GM18909 (cell line): Measurements from ENCODE around the gene POU2AF2.
A peak's percentile ranks its signal among the peaks of the same experiment; 100 is the strongest.
"Not testable (repeated sequence)": the region's sequence is repeated elsewhere in the genome, so short reads cannot be mapped to it uniquely, and the experiment has no call there.

Source experiments
- ATAC-seq: cut with Tn5 transposase; IDR thresholded peaks from one replicate; pipeline ENCODE4 v1.9.1; 2021; ENCODE audit warnings: mild to moderate bottlenecking; ENCODE audit not compliant: unreplicated experiment, poor library complexity

POU2AF2 gene

GRCh38 chr11:111245425-111245824 is at the start of gene POU2AF2:
Gene POU2AF2 (plus strand): TSS chr11:111245725. CDS start chr11:111245854, 129 bp downstream.
- ATAC-seq, result no peak

GRCh38 chr11:111200010-111200534 is 45.5 kb upstream of the POU2AF2 start:
- no peak for ATAC-seq

GRCh38 chr11:111204211-111204610 is 41.3 kb upstream of the POU2AF2 start:
- ATAC-seq, result no peak

- ATAC-seq, result no peak
Measured at GRCh38 chr11:111205632-111206385, 39.7 kb upstream of the POU2AF2 start.

- no peak for ATAC-seq
Measured at GRCh38 chr11:111206472-111206871, 39.1 kb upstream of the POU2AF2 start.

- no peak for ATAC-seq
Measured at GRCh38 chr11:111207213-111207612, 38.3 kb upstream of the POU2AF2 start.

- ATAC-seq, result no peak
Measured at GRCh38 chr11:111209543-111210355, 35.8 kb upstream of the POU2AF2 start.

- ATAC-seq, result no peak
Measured at GRCh38 chr11:111213256-111213655, 32.3 kb upstream of the POU2AF2 start.

- no peak for ATAC-seq
Measured at GRCh38 chr11:111220721-111221120, 24.8 kb upstream of the POU2AF2 start.

- no peak for ATAC-seq
Measured at GRCh38 chr11:111221208-111221607, 24.3 kb upstream of the POU2AF2 start.

GRCh38 chr11:111221936-111222335 is 23.6 kb upstream of the POU2AF2 start:
- not testable (repeated sequence) for ATAC-seq

GRCh38 chr11:111222821-111223455 is 22.6 kb upstream of the POU2AF2 start:
- not testable (repeated sequence) for ATAC-seq

GRCh38 chr11:111225881-111226280 is 19.6 kb upstream of the POU2AF2 start:
- ATAC-seq, result no peak

GRCh38 chr11:111229604-111230003 is 15.9 kb upstream of the POU2AF2 start:
- ATAC-seq, result no peak

- ATAC-seq, result peak; percentile 36
Measured at GRCh38 chr11:111230122-111230465, 15.4 kb upstream of the POU2AF2 start.

GRCh38 chr11:111231836-111232235 is 13.7 kb upstream of the POU2AF2 start:
- no peak for ATAC-seq

GRCh38 chr11:111236383-111236782 is 9.1 kb upstream of the POU2AF2 start:
- ATAC-seq, result no peak

GRCh38 chr11:111237926-111238325 is 7.6 kb upstream of the POU2AF2 start:
- ATAC-seq, result no peak

GRCh38 chr11:111246956-111247355 is 1.4 kb downstream of the POU2AF2 start:
- no peak for ATAC-seq

- no peak for ATAC-seq
Measured at GRCh38 chr11:111250936-111251335, 5.4 kb downstream of the POU2AF2 start.

- ATAC-seq, result no peak
Measured at GRCh38 chr11:111253131-111253530, 7.6 kb downstream of the POU2AF2 start.
